CD4-positive, alpha-beta memory T cell (primary cell): ENCODE measurements around the gene ABCA13. TPM values are rescaled to one million over a fixed set of nuclear protein-coding genes. Genes with fewer than 3 reads are reported as not detected.

Source experiments
- CTCF ChIA-PET: fragments of 350-600 bp; sonication (Branson Sonifier 250); formaldehyde crosslinking; loops from one replicate; lab custom pipeline; 2021; ENCODE audit warnings: inconsistent platforms; ENCODE audit not compliant: partially characterized antibody; lab: Charles Lee
- POLR2A ChIA-PET: fragments of 350-600 bp; sonication (Branson Sonifier 250); formaldehyde crosslinking; loops from one replicate; lab custom pipeline; 2021; ENCODE audit not compliant: partially characterized antibody; lab: Charles Lee
- DNase-seq, 5 donors: peaks; one replicate each; pipeline versions ENCODE4 v3.0.0 to v3.0.0-alpha.2; 2020 to 2022; ENCODE audit warnings: mixed read lengths in 1 of 5
- H3K27ac ChIP-seq: one replicate; pipeline ENCODE4 v1.7.0; 2013; ENCODE audit warnings: low read depth, low read length
- H3K27me3 ChIP-seq: 2 replicates; pipeline ENCODE4 v1.7.0; 2013; ENCODE audit warnings: mild to moderate bottlenecking, low read length, moderate library complexity; ENCODE audit not compliant: insufficient read depth
- H3K36me3 ChIP-seq: 2 replicates; pipeline ENCODE4 v1.7.0; 2013; ENCODE audit warnings: mild to moderate bottlenecking, low read length, moderate library complexity; ENCODE audit not compliant: insufficient read depth
- H3K4me1 ChIP-seq: 2 replicates; pipeline ENCODE4 v1.7.0; 2013; ENCODE audit warnings: mild to moderate bottlenecking, low read length, moderate library complexity; ENCODE audit not compliant: insufficient read depth
- H3K4me3 ChIP-seq, 2 donors: one replicate each; pipeline ENCODE4 v1.7.0; 2013; ENCODE audit warnings: low read length in 2 of 2, mild to moderate bottlenecking in 1 of 2
- H3K9me3 ChIP-seq, 2 donors: one replicate each; pipeline ENCODE4 v1.7.0; 2013; ENCODE audit warnings: low read length in 2 of 2, control low read depth in 1 of 2; ENCODE audit not compliant: control insufficient read depth in 1 of 2
- H3K27ac Mint-ChIP-seq, 7 donors: one replicate each; pipeline ENCODE4 v1.8.0; 2020 to 2021; ENCODE audit warnings: mixed read lengths in 7 of 7, mild to moderate bottlenecking in 6 of 7, inconsistent platforms in 3 of 7, moderate library complexity in 3 of 7
- H3K27me3 Mint-ChIP-seq, 2 donors: one replicate each; pipeline ENCODE4 v1.8.0; 2020 to 2021; ENCODE audit warnings: mixed read lengths in 2 of 2
- H3K36me3 Mint-ChIP-seq, 2 donors: one replicate each; pipeline ENCODE4 v1.8.0; 2020 to 2021; ENCODE audit warnings: mixed read lengths in 2 of 2, inconsistent platforms in 1 of 2, mild to moderate bottlenecking in 1 of 2
- H3K4me1 Mint-ChIP-seq, 4 donors: one replicate each; pipeline ENCODE4 v1.8.0; 2020 to 2021; ENCODE audit warnings: mixed read lengths in 4 of 4, mild to moderate bottlenecking in 1 of 4
- H3K4me3 Mint-ChIP-seq, 8 donors: one replicate each; pipeline ENCODE4 v1.8.0; 2020 to 2021; ENCODE audit warnings: mixed read lengths in 8 of 8, mild to moderate bottlenecking in 7 of 8, moderate library complexity in 6 of 8, inconsistent platforms in 3 of 8
- H3K9me3 Mint-ChIP-seq, 8 donors: one replicate each; pipeline ENCODE4 v1.8.0; 2020 to 2021; ENCODE audit warnings: mixed read lengths in 8 of 8, mild to moderate bottlenecking in 5 of 8, inconsistent platforms in 3 of 8, moderate library complexity in 1 of 8
- intact Hi-C: fragments of 100-400 bp; cut with micrococcal nuclease; formaldehyde crosslinking; loops from one replicate; pipeline ENCODE4 v1.15.1; 2023
- polyA plus RNA-seq, 2 donors: library from polyadenylated mRNA; unstranded; fragments of 300-500 nt; fragmentation: Illumina TruSeq; gene quantifications; one replicate each; pipeline ENCODE4 v1.2.3, GENCODE V29; 2021
- total RNA-seq, 2 experiments: library from RNA; stranded (reverse); gene quantifications; one replicate each; pipeline ENCODE4 v1.2.3, GENCODE V29; 2021

The ABCA13 gene
- total and polyA plus RNA-seq, 4 experiments from 2014 or later: not detected

DNA sequence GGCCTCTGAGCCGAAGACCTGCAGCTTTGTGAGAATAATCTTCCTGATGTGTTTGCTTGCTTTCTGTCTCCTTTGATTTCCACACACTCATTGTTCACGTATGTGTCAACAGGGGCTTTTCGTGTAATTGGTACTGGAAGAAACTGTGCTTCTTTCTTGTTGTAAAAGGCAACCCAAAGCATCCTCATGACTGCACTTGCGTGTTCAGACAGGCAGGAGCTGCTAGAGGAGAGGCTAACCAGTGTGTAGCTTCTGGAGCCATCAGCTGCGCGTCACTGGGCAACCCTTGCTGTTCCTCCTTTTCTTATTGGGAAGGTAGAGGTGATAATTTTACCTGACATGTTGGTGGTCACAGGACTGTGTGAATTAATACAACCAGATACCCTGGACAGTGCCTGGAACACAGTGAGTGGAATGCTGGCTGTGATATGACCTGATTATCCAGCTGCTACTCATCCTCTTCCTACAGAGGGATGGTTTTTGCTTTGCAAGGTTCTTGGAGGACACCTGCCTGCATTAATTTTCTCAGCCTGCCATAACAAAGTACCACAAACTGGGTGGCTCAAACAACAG lies 213.0 kb downstream of the ABCA13 start:
- intact Hi-C loops: no loop called here
- no peaks in the 10 kb centered on the region for H3K4me1 Mint-ChIP-seq

GRCh38 chr7:48387932-48388331 lies 216.7 kb downstream of the ABCA13 start:
- Mint-ChIP-seq H3K9me3 (peaks cover 0 to 3% (median 0%) of the 10 kb centered on the region in 8 donors), H3K36me3 (no peaks in the 10 kb centered on the region), H3K4me3 (no peak overlapping the region), H3K27ac (no peak overlapping the region), H3K4me1 (no peaks in the 10 kb centered on the region), H3K27me3 (peaks cover under 1 to 3% of the 10 kb centered on the region in 2 donors)
- intact Hi-C loops: no loop called here
- H3K4me1 ChIP-seq: no peaks in the 10 kb centered on the region
- ChIA-PET CTCF (no interaction called here), POLR2A (no interaction called here)
- no peaks in the 10 kb centered on the region for H3K36me3 ChIP-seq
- no peak for DNase-seq
- no peaks in the 10 kb centered on the region for H3K9me3 ChIP-seq
- no peaks in the 10 kb centered on the region for H3K27me3 ChIP-seq
- no peak overlapping the region for H3K27ac ChIP-seq
- no peak overlapping the region for H3K4me3 ChIP-seq

More for the DNA sequence above, 213.0 kb downstream of the ABCA13 start:
- no peak overlapping the region for H3K4me3 Mint-ChIP-seq
- Histone ChIP-seq H3K27me3 (no peaks in the 10 kb centered on the region), H3K36me3 (no peaks in the 10 kb centered on the region), H3K4me3 (no peak overlapping the region), H3K4me1 (no peaks in the 10 kb centered on the region), H3K27ac (no peak overlapping the region), H3K9me3 (no peaks in the 10 kb centered on the region)
- peaks cover 0 to 3% of the 10 kb centered on the region in 2 donors for H3K27me3 Mint-ChIP-seq
- H3K9me3 Mint-ChIP-seq: no peaks in the 10 kb centered on the region
- ChIA-PET CTCF (no interaction called here), POLR2A (no interaction called here)
- H3K36me3 Mint-ChIP-seq: no peaks in the 10 kb centered on the region
- no peak overlapping the region for H3K27ac Mint-ChIP-seq
- no peak for DNase-seq

GRCh38 chr7:48388911-48389310 lies 217.7 kb downstream of the ABCA13 start:
- no peaks in the 10 kb centered on the region for H3K36me3 Mint-ChIP-seq
- H3K9me3 Mint-ChIP-seq: peaks cover 0 to 4% (median 0%) of the 10 kb centered on the region in 8 donors
- ChIA-PET CTCF (no interaction called here), POLR2A (no interaction called here)
- Histone ChIP-seq H3K4me3 (no peak overlapping the region), H3K27ac (no peak overlapping the region), H3K4me1 (no peaks in the 10 kb centered on the region), H3K27me3 (no peaks in the 10 kb centered on the region), H3K9me3 (no peaks in the 10 kb centered on the region), H3K36me3 (no peaks in the 10 kb centered on the region)
- H3K4me1 Mint-ChIP-seq: no peaks in the 10 kb centered on the region
- peaks cover 1 to 3% of the 10 kb centered on the region in 2 donors for H3K27me3 Mint-ChIP-seq
- no peak overlapping the region for H3K27ac Mint-ChIP-seq
- intact Hi-C loops: no loop called here
- no peak overlapping the region for H3K4me3 Mint-ChIP-seq
- DNase-seq: no peak

GRCh38 chr7:48389977-48390376 lies 218.7 kb downstream of the ABCA13 start:
- Mint-ChIP-seq H3K4me3 (no peak overlapping the region), H3K27ac (no peak overlapping the region), H3K4me1 (no peaks in the 10 kb centered on the region), H3K36me3 (no peaks in the 10 kb centered on the region), H3K9me3 (peaks cover 0 to 4% (median 0%) of the 10 kb centered on the region in 8 donors), H3K27me3 (peaks cover 3 to 4% of the 10 kb centered on the region in 2 donors)
- H3K9me3 ChIP-seq: no peaks in the 10 kb centered on the region
- ChIA-PET POLR2A (no interaction called here), CTCF (no interaction called here)
- H3K27me3 ChIP-seq: no peaks in the 10 kb centered on the region
- no peak overlapping the region for H3K4me3 ChIP-seq
- intact Hi-C loops: no loop called here
- no peak for DNase-seq
- H3K4me1 ChIP-seq: no peaks in the 10 kb centered on the region
- no peaks in the 10 kb centered on the region for H3K36me3 ChIP-seq
- H3K27ac ChIP-seq: no peak overlapping the region

DNA sequence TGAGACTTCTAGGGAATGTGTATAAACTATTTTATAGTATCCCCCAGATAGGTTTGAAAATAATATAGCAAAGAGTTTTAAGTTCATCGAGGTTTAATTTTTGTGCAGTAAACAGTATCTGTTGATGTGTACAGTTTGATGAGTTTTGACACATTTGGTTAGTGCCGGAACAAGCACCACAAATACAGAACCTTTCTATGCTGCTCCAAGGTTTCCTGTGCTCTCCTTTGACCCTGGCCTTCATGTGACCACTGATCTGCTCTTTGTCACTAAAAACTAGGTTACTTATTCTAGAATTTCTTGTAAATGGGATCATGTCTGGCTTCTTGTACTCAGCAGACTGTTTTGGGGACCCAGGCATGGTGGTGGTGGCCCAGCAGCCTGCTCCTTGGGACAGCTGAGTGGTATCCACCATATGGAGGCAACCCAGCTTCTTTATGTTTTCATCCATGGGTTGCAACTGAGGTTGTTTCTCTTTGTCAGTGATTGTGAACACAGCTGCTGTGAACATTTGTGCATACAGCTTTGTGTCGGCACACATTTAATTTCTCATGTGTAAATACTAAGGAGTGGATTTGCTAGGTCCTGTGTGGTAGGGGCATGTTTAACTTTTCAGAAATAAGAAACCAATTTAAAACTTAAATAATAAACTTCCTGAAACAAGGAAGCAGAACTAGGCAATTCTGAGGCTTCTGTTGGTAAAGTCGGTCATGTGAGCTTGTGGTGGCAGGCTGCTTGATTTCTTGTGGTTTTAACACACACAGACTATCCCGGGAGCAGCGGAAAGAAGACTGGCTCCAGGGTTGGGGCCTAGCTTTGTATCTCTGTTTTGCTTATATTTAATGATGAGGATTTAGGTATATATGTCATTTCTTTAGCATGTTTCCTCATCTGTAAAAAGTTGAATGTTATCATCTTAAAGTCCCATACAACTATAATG lies 219.4 kb downstream of the ABCA13 start:
- Histone ChIP-seq H3K36me3 (no peaks in the 10 kb centered on the region), H3K9me3 (no peaks in the 10 kb centered on the region), H3K4me3 (no peak overlapping the region), H3K27me3 (no peaks in the 10 kb centered on the region), H3K4me1 (no peaks in the 10 kb centered on the region), H3K27ac (no peak overlapping the region)
- ChIA-PET CTCF (no interaction called here), POLR2A (no interaction called here)
- Mint-ChIP-seq H3K27me3 (peaks cover 0 to 5% of the 10 kb centered on the region in 2 donors), H3K9me3 (peaks cover 0 to 4% (median 0%) of the 10 kb centered on the region in 8 donors), H3K4me1 (no peaks in the 10 kb centered on the region), H3K4me3 (no peak overlapping the region), H3K27ac (no peak overlapping the region), H3K36me3 (no peaks in the 10 kb centered on the region)
- intact Hi-C loops: no loop called here
- no peak for DNase-seq

DNA sequence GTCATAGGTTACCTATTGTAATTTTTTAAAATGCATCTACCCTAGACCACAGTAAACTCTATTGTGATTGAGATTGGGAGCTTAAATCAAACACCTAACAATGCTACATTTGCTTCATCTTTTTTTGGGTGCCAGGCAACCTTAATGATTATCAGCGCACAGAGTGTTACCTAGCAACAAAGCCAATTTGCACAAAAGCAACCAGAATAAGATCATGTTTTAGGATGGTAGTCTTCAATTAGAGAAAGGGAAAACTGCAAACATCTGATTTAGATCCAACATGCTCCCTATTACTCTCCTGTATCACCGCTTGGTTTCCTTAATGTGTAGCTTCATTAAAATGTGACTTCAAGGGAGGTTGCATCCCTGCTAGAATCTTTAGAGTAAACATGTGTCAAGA lies 226.9 kb downstream of the ABCA13 start:
- Histone ChIP-seq H3K27me3 (no peaks in the 10 kb centered on the region), H3K9me3 (no peaks in the 10 kb centered on the region), H3K4me3 (no peak overlapping the region), H3K27ac (no peak overlapping the region), H3K4me1 (no peaks in the 10 kb centered on the region), H3K36me3 (no peaks in the 10 kb centered on the region)
- no peaks in the 10 kb centered on the region for H3K36me3 Mint-ChIP-seq
- DNase-seq: no peak
- ChIA-PET CTCF (no interaction called here), POLR2A (no interaction called here)
- peaks cover 0 to 3% (median 0%) of the 10 kb centered on the region in 8 donors for H3K9me3 Mint-ChIP-seq
- H3K27me3 Mint-ChIP-seq: peaks cover 0 to 4% of the 10 kb centered on the region in 2 donors
- H3K4me1 Mint-ChIP-seq: no peaks in the 10 kb centered on the region
- H3K4me3 Mint-ChIP-seq: no peak overlapping the region
- no peak overlapping the region for H3K27ac Mint-ChIP-seq
- intact Hi-C loops: no loop called here

GRCh38 chr7:48402721-48403120 lies 231.5 kb downstream of the ABCA13 start:
- Mint-ChIP-seq H3K4me3 (no peak overlapping the region), H3K36me3 (no peaks in the 10 kb centered on the region), H3K9me3 (peaks cover 0 to 3% (median 0%) of the 10 kb centered on the region in 8 donors), H3K27me3 (no peaks in the 10 kb centered on the region), H3K4me1 (no peaks in the 10 kb centered on the region), H3K27ac (no peak overlapping the region)
- intact Hi-C loops: no loop called here
- DNase-seq: no peak
- Histone ChIP-seq H3K4me1 (no peaks in the 10 kb centered on the region), H3K36me3 (no peaks in the 10 kb centered on the region), H3K27ac (no peak overlapping the region), H3K9me3 (no peaks in the 10 kb centered on the region), H3K4me3 (no peak overlapping the region), H3K27me3 (no peaks in the 10 kb centered on the region)
- ChIA-PET CTCF (no interaction called here), POLR2A (no interaction called here)
